KMS-11 (cell line): ENCODE data around the gene SPON2.

ENCODE experiments used
- H2AFZ ChIP-seq: fragments of 200-600 bp; sonication (generic); 2 replicates; pipeline ENCODE4 v1.6.1; 2016; ENCODE audit warnings: antibody characterized with exemption, mixed run types, low read depth
- H3K27ac ChIP-seq: fragments of 200-600 bp; sonication (generic); 2 replicates; pipeline ENCODE4 v1.6.1; 2016; ENCODE audit warnings: mild to moderate bottlenecking, mixed run types
- H3K27me3 ChIP-seq: fragments of 200-600 bp; sonication (generic); 2 replicates; pipeline ENCODE4 v1.6.1; 2017; ENCODE audit warnings: mild to moderate bottlenecking, low read depth, mixed run types, moderate library complexity; ENCODE audit not compliant: insufficient read depth
- H3K36me3 ChIP-seq: fragments of 200-600 bp; sonication (generic); 2 replicates; pipeline ENCODE4 v1.6.1; 2017; ENCODE audit warnings: mild to moderate bottlenecking, mixed run types; ENCODE audit not compliant: insufficient read depth
- H3K4me1 ChIP-seq: fragments of 200-600 bp; sonication (generic); 2 replicates; pipeline ENCODE4 v1.6.1; 2016; ENCODE audit warnings: mild to moderate bottlenecking, low read depth, mixed run types; ENCODE audit not compliant: poor library complexity, severe bottlenecking
- H3K4me2 ChIP-seq: fragments of 200-600 bp; sonication (generic); 2 replicates; pipeline ENCODE4 v1.7.0; 2016; ENCODE audit warnings: mild to moderate bottlenecking, mixed run types
- H3K4me3 ChIP-seq: fragments of 200-600 bp; sonication (generic); IDR thresholded peaks from 2 replicates; pipeline ENCODE4 v1.6.1; 2017; ENCODE audit warnings: low read depth, low read length, mixed read lengths; ENCODE audit not compliant: insufficient read depth
- H3K79me2 ChIP-seq: fragments of 200-600 bp; sonication (generic); 2 replicates; pipeline ENCODE4 v1.6.1; 2016; ENCODE audit warnings: low read depth, mixed run types; ENCODE audit not compliant: insufficient read depth
- H3K9ac ChIP-seq: fragments of 200-600 bp; sonication (generic); 2 replicates; pipeline ENCODE4 v1.6.1; 2016; ENCODE audit warnings: mild to moderate bottlenecking, mixed run types
- H4K20me1 ChIP-seq: fragments of 200-600 bp; sonication (generic); 2 replicates; pipeline ENCODE4 v1.6.1; 2016; ENCODE audit warnings: mild to moderate bottlenecking, mixed run types; ENCODE audit not compliant: insufficient read depth
- TF ChIP-seq, protein P1 (sequence below): fragments of 200-600 bp; sonication (generic); conservative IDR thresholded peaks from 2 replicates; pipeline ENCODE4 v1.6.1; 2017; ENCODE audit warnings: low read depth, mild to moderate bottlenecking, antibody characterized with exemption, low read length, moderate library complexity, mixed read lengths

SPON2 gene

GRCh38 chr4:1215141-1216075 lies 43.0 kb upstream of the SPON2 start:
- no peak overlapping the region for H3K9ac ChIP-seq
- no peaks in the 10 kb centered on the region for H4K20me1 ChIP-seq
- no peak overlapping the region for H3K4me2 ChIP-seq
- no peak overlapping the region for H3K27ac ChIP-seq
- no peaks in the 10 kb centered on the region for H3K4me1 ChIP-seq
- H3K36me3 ChIP-seq: no peaks in the 10 kb centered on the region
- no peaks in the 10 kb centered on the region for H3K27me3 ChIP-seq
- TF ChIP-seq, protein P1, sequence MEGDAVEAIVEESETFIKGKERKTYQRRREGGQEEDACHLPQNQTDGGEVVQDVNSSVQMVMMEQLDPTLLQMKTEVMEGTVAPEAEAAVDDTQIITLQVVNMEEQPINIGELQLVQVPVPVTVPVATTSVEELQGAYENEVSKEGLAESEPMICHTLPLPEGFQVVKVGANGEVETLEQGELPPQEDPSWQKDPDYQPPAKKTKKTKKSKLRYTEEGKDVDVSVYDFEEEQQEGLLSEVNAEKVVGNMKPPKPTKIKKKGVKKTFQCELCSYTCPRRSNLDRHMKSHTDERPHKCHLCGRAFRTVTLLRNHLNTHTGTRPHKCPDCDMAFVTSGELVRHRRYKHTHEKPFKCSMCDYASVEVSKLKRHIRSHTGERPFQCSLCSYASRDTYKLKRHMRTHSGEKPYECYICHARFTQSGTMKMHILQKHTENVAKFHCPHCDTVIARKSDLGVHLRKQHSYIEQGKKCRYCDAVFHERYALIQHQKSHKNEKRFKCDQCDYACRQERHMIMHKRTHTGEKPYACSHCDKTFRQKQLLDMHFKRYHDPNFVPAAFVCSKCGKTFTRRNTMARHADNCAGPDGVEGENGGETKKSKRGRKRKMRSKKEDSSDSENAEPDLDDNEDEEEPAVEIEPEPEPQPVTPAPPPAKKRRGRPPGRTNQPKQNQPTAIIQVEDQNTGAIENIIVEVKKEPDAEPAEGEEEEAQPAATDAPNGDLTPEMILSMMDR: no peak
- no peak overlapping the region for H2AFZ ChIP-seq
- no peak overlapping the region for H3K4me3 ChIP-seq
- no peaks in the 10 kb centered on the region for H3K79me2 ChIP-seq

DNA sequence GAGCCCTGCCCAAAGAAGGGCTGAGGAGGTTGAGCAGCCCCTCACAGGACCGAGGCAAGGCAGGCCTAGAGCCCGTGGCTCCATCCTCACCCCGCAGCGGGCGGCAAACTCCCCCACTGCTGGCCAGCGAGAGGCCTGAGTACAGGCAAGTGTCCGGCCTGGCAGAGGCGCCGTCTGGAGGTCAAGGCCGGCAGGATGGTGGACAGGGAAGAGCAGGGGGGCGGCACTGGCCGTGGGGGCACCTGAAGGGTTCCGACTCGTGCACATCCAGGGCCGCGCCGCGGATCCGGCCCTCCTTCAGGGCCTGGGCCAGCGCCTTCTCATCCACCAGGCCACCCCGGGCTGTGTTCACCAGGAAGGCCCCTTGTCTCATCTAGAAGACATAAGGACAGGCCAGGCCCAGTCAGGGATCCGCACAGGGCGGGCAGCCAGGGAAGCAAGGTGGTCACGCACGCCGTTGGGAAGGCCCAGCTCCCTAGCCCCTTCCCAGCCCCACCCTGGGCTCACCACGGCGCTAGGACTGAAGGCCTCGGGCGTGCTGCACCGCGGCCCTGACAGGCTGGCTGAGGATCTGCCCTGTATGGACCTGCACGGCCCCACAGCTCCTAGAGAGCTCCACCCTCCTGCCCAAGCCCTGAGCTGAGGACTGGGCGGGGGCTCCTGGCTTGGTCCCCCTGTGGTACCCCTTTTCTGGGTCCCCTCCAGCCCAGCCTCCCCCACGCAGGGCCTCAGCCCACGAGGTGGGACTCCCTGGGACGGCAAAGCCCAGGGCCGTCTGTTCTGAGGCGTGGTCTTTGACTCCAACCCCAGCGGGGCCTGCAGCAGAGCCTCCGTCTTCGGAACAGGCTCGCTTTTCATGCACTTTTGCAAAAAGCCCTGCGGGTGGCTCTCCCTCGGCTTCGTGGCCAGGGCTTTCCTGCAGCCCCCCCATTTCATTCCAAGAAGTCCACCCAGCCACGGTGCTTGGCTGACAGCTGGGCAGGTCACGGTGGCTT lies 42.0 kb upstream of the SPON2 start:
- Histone ChIP-seq H3K36me3 (no peaks in the 10 kb centered on the region), H4K20me1 (no peaks in the 10 kb centered on the region), H3K4me1 (no peaks in the 10 kb centered on the region), H2AFZ (no peak overlapping the region), H3K27ac (no peak overlapping the region), H3K4me2 (no peak overlapping the region), H3K79me2 (no peaks in the 10 kb centered on the region), H3K9ac (no peak overlapping the region), H3K4me3 (no peak overlapping the region), H3K27me3 (no peaks in the 10 kb centered on the region)
- TF ChIP-seq, protein P1: no peak

DNA sequence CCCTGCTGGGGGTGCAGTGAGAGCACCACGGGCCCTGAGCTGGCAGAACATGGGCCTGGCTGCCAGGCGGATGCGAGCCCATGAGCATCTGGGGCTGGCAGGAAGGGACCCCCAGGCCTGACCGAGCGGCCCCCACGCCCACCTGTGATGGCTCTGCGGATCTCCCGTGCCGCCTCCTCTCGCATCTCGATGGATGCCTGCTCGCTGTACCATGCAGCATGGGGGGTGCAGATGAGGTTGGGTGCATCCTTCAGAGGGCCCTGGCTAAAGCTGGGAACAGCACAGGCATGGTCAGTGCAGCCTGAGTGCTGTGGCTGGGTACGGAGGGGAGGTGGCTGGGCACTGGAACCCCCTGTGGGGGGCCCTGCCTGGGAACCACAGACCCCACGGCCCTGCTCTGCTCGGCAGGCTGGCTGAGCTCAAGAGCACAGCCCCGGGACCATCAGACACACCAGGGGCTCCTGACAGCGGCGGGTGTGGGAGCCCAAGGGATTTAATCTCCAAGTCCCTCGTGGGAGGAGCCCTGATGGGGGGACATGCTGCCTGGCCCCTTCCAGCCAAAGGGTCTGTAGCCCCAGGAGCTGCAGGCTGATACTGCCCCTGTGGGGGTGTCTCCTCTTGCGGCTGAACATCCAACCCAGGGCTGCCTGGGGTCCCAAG lies 41.1 kb upstream of the SPON2 start:
- TF ChIP-seq, protein P1: no peak
- Histone ChIP-seq H3K27ac (no peak overlapping the region), H3K36me3 (no peaks in the 10 kb centered on the region)

More for the DNA sequence above, 41.1 kb upstream of the SPON2 start:
- Histone ChIP-seq H3K9ac (no peak overlapping the region), H2AFZ (no peak overlapping the region), H3K4me3 (no peak overlapping the region), H3K79me2 (no peaks in the 10 kb centered on the region), H3K4me2 (no peak overlapping the region), H4K20me1 (no peaks in the 10 kb centered on the region), H3K4me1 (no peaks in the 10 kb centered on the region), H3K27me3 (no peaks in the 10 kb centered on the region)
